ENCODE measurements around the gene TMEM163.

The TMEM163 gene

GRCh38 chr2:134416637-134417036 is 302.2 kb downstream of the TMEM163 start:
- no peak for DNase-seq
- in situ Hi-C loops (cut with MboI; ENCODE audit: low pct_unique_long_range_greater_than_20kb, low sequenced_read_pairs) = loop anchor here (25.0 kb wide), 1 partner anchor 179 kb away; no protein-coding TSS in a partner anchor

- no peak for DNase-seq
- in situ Hi-C loops (cut with MboI; ENCODE audit: low pct_unique_long_range_greater_than_20kb, low sequenced_read_pairs) = loop anchor here (25.0 kb wide), 1 partner anchor 179 kb away; no protein-coding TSS in a partner anchor
Measured at GRCh38 chr2:134416018-134416417, 302.8 kb downstream of the TMEM163 start.

- DNase-seq = no peak
- in situ Hi-C loops (cut with MboI; ENCODE audit: low pct_unique_long_range_greater_than_20kb, low sequenced_read_pairs) = loop anchor here (25.0 kb wide), 1 partner anchor 177 kb away; no protein-coding TSS in a partner anchor
Measured at GRCh38 chr2:134413912-134414311, 304.9 kb downstream of the TMEM163 start.

GRCh38 chr2:134413430-134413829 is 305.4 kb downstream of the TMEM163 start:
- in situ Hi-C loops (cut with MboI; ENCODE audit: low pct_unique_long_range_greater_than_20kb, low sequenced_read_pairs) = loop anchor here (25.0 kb wide), 1 partner anchor 176 kb away; no protein-coding TSS in a partner anchor

GRCh38 chr2:134412639-134412999 is 306.2 kb downstream of the TMEM163 start:
- in situ Hi-C loops (cut with MboI; ENCODE audit: low pct_unique_long_range_greater_than_20kb, low sequenced_read_pairs) = loop anchor here (25.0 kb wide), 1 partner anchor 175 kb away; no protein-coding TSS in a partner anchor

More at GRCh38 chr2:134413430-134413829, 305.4 kb downstream of the TMEM163 start:
- no peak for DNase-seq

GRCh38 chr2:134411828-134412638 is 306.8 kb downstream of the TMEM163 start:
- in situ Hi-C loops (cut with MboI; ENCODE audit: low pct_unique_long_range_greater_than_20kb, low sequenced_read_pairs) = loop anchor here (25.0 kb wide), 1 partner anchor 175 kb away; no protein-coding TSS in a partner anchor
- peak; percentile 81 for DNase-seq

More at GRCh38 chr2:134412639-134412999, 306.2 kb downstream of the TMEM163 start:
- DNase-seq = no peak

- DNase-seq = no peak
- in situ Hi-C loops (cut with MboI; ENCODE audit: low pct_unique_long_range_greater_than_20kb, low sequenced_read_pairs) = loop anchor here (25.0 kb wide), 1 partner anchor 174 kb away; no protein-coding TSS in a partner anchor
Measured at GRCh38 chr2:134411279-134411827, 307.4 kb downstream of the TMEM163 start.

GRCh38 chr2:134410831-134411231 is 308.0 kb downstream of the TMEM163 start:
- DNase-seq = no peak
- in situ Hi-C loops (cut with MboI; ENCODE audit: low pct_unique_long_range_greater_than_20kb, low sequenced_read_pairs) = loop anchor here (25.0 kb wide), 1 partner anchor 174 kb away; no protein-coding TSS in a partner anchor

- in situ Hi-C loops (cut with MboI; ENCODE audit: low pct_unique_long_range_greater_than_20kb, low sequenced_read_pairs) = loop anchor here (25.0 kb wide), 1 partner anchor 173 kb away; no protein-coding TSS in a partner anchor
- DNase-seq = no peak
Measured at GRCh38 chr2:134410006-134410405, 308.8 kb downstream of the TMEM163 start.

- no peak for DNase-seq
- in situ Hi-C loops (cut with MboI; ENCODE audit: low pct_unique_long_range_greater_than_20kb, low sequenced_read_pairs) = loop anchor here (25.0 kb wide), 1 partner anchor 171 kb away; no protein-coding TSS in a partner anchor
Measured at GRCh38 chr2:134408791-134409190, 310.0 kb downstream of the TMEM163 start.

- DNase-seq = no peak
- in situ Hi-C loops (cut with MboI; ENCODE audit: low pct_unique_long_range_greater_than_20kb, low sequenced_read_pairs) = loop anchor here (25.0 kb wide), 1 partner anchor 171 kb away; no protein-coding TSS in a partner anchor
Measured at GRCh38 chr2:134408386-134408785, 310.4 kb downstream of the TMEM163 start.

- in situ Hi-C loops (cut with MboI; ENCODE audit: low pct_unique_long_range_greater_than_20kb, low sequenced_read_pairs) = loop anchor here (25.0 kb wide), 1 partner anchor 170 kb away; no protein-coding TSS in a partner anchor
- no peak for DNase-seq
Measured at GRCh38 chr2:134407154-134407890, 311.5 kb downstream of the TMEM163 start.

GRCh38 chr2:134406736-134407135 is 312.1 kb downstream of the TMEM163 start:
- no peak for DNase-seq
- in situ Hi-C loops (cut with MboI; ENCODE audit: low pct_unique_long_range_greater_than_20kb, low sequenced_read_pairs) = loop anchor here (25.0 kb wide), 1 partner anchor 169 kb away; no protein-coding TSS in a partner anchor

GRCh38 chr2:134406311-134406710 is 312.5 kb downstream of the TMEM163 start:
- in situ Hi-C loops (cut with MboI; ENCODE audit: low pct_unique_long_range_greater_than_20kb, low sequenced_read_pairs) = loop anchor here (25.0 kb wide), 1 partner anchor 169 kb away; no protein-coding TSS in a partner anchor
- no peak for DNase-seq

Measured in KBM-7 (cell line).